ENCODE results near the gene PKNOX2.

DNA sequence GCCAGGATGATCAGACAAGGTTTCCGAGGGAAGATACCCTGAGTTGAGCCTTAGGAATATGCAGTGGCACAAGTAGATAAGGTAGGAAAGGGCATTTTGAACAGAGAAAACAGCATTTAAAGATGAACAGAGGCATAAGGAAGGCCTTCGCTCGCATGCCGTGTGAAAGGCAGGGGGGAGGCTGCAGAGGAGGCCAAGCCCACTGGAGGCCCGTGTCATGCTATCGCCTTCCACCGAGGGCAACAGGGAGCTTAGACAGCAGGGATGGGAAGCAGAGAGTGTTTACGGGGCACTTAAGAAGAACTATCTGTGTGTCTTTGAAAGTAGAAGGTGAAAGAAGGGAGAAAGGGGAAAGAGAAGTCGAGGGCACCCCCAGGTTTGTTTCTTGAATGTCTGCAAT is 148.3 kb downstream of the PKNOX2 start:
- TF ChIP-seq, protein P1, sequence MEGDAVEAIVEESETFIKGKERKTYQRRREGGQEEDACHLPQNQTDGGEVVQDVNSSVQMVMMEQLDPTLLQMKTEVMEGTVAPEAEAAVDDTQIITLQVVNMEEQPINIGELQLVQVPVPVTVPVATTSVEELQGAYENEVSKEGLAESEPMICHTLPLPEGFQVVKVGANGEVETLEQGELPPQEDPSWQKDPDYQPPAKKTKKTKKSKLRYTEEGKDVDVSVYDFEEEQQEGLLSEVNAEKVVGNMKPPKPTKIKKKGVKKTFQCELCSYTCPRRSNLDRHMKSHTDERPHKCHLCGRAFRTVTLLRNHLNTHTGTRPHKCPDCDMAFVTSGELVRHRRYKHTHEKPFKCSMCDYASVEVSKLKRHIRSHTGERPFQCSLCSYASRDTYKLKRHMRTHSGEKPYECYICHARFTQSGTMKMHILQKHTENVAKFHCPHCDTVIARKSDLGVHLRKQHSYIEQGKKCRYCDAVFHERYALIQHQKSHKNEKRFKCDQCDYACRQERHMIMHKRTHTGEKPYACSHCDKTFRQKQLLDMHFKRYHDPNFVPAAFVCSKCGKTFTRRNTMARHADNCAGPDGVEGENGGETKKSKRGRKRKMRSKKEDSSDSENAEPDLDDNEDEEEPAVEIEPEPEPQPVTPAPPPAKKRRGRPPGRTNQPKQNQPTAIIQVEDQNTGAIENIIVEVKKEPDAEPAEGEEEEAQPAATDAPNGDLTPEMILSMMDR (IDR thresholded peaks at IDR 0.05), result no peak
- TF ChIP-seq POLR2A (IDR thresholded peaks at IDR 0.05; ENCODE audit: low read depth) (no peak), EP300 (IDR thresholded peaks at IDR 0.05) (no peak), POLR2AphosphoS5 (IDR thresholded peaks at IDR 0.05) (no peak)

Measured in esophagus muscularis mucosa (tissue), 4 donors.